HUES6 (cell line): ENCODE measurements around the gene DNM1L.
A peak's percentile ranks its signal among the peaks of the same experiment; 100 is the strongest.

Source experiments
- H3K27ac ChIP-seq: 2 replicates; pipeline ENCODE4 v1.7.0; 2013; ENCODE audit warnings: low read depth, mild to moderate bottlenecking, low read length, inconsistent platforms
- H3K27me3 ChIP-seq: 2 replicates; pipeline ENCODE4 v1.6.1; 2013; ENCODE audit warnings: low read length; ENCODE audit not compliant: control insufficient read depth, insufficient read depth
- H3K36me3 ChIP-seq: 2 replicates; pipeline ENCODE4 v1.6.1; 2013; ENCODE audit warnings: low read length; ENCODE audit not compliant: control insufficient read depth, insufficient read depth
- H3K4me1 ChIP-seq: 2 replicates; pipeline ENCODE4 v1.6.1; 2013; ENCODE audit warnings: low read length; ENCODE audit not compliant: control insufficient read depth, insufficient read depth
- H3K4me3 ChIP-seq: 2 replicates; pipeline ENCODE4 v1.5.1; 2013; ENCODE audit warnings: low read depth, low read length
- H3K9ac ChIP-seq: one replicate; pipeline ENCODE4 v1.6.1; 2013; ENCODE audit warnings: mild to moderate bottlenecking, low read length
- H3K9me3 ChIP-seq: 2 replicates; pipeline ENCODE4 v1.6.1; 2013; ENCODE audit warnings: low read depth, low read length; ENCODE audit not compliant: control insufficient read depth, insufficient read depth

DNM1L gene

GRCh38 chr12:32666018-32666417 is 13.1 kb upstream of the DNM1L start:
- Histone ChIP-seq H3K36me3 (no peaks in the 10 kb centered on the region), H3K4me3 (no peak overlapping the region), H3K9me3 (peaks cover 18% of the 10 kb centered on the region), H3K27me3 (no peaks in the 10 kb centered on the region), H3K27ac (no peak overlapping the region), H3K9ac (no peak overlapping the region), H3K4me1 (no peaks in the 10 kb centered on the region)

GRCh38 chr12:32669584-32669983 is 9.5 kb upstream of the DNM1L start:
- H3K9me3 ChIP-seq: peaks cover 18% of the 10 kb centered on the region
- H3K4me1 ChIP-seq: no peaks in the 10 kb centered on the region
- H3K27ac ChIP-seq: no peak overlapping the region
- H3K4me3 ChIP-seq: no peak overlapping the region
- no peaks in the 10 kb centered on the region for H3K27me3 ChIP-seq
- H3K36me3 ChIP-seq: no peaks in the 10 kb centered on the region
- H3K9ac ChIP-seq: no peak overlapping the region

- no peak overlapping the region for H3K4me3 ChIP-seq
- no peaks in the 10 kb centered on the region for H3K36me3 ChIP-seq
- no peaks in the 10 kb centered on the region for H3K4me1 ChIP-seq
- H3K9ac ChIP-seq: no peak overlapping the region
- H3K27ac ChIP-seq: no peak overlapping the region
- no peaks in the 10 kb centered on the region for H3K27me3 ChIP-seq
- H3K9me3 ChIP-seq: peaks cover 18% of the 10 kb centered on the region
Measured at GRCh38 chr12:32671930-32672780, 6.9 kb upstream of the DNM1L start.

DNA sequence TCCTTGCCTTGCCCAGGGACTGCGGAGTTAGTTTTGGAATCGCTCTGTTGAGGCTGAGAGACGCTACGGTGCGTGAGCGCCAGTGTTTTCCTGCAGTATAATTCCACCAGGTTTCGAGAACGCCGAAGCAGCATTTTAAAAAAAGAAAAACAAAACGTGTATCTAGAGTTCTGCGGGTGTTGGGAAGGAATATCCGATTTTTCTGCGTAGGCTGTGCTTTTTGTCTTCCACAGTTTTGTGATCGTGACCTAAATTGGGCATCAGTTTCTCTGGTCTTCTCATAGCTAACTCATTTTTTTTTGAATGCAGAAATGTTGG is 778 bp downstream of the DNM1L start:
- H3K27me3 ChIP-seq: no peaks in the 10 kb centered on the region
- 0 out of 2 replicates have a peak, but pooled peaks cover 8% of the 10 kb centered on the region for H3K36me3 ChIP-seq
- peak overlapping the region; percentile 86 for H3K4me3 ChIP-seq
- H3K9ac ChIP-seq: peak overlapping the region; percentile 83
- H3K4me1 ChIP-seq: 0 out of 2 replicates have a peak, but pooled peaks cover 4% of the 10 kb centered on the region
- H3K27ac ChIP-seq: peak overlapping the region; percentile 54; the same call in 1 of the 2 replicates
- H3K9me3 ChIP-seq: no peaks in the 10 kb centered on the region

DNA sequence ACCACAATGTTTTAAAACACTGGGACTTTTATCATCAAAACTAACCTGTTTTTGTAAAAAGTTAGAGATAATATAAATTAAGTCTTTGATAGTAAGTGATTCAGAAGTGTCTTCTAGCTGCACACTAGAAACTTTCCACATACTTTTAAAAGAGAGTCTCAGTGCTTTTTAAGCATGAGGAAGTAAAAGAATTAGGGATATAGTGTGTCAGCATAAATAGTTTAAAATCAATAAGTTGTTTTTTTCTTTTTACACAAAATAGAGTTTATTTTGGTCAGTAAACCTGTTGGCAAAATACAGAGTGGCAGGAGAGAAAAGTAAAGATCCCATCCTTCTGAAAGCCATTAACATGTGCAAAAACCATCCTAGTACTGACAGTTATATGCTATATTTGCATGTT is 1.7 kb downstream of the DNM1L start:
- Histone ChIP-seq H3K36me3 (0 out of 2 replicates have a peak, but pooled peaks cover 8% of the 10 kb centered on the region), H3K27ac (no peak overlapping the region), H3K9me3 (no peaks in the 10 kb centered on the region), H3K4me1 (0 out of 2 replicates have a peak, but pooled peaks cover 4% of the 10 kb centered on the region), H3K27me3 (no peaks in the 10 kb centered on the region), H3K9ac (no peak overlapping the region), H3K4me3 (peak overlapping the region; percentile 86)

DNA sequence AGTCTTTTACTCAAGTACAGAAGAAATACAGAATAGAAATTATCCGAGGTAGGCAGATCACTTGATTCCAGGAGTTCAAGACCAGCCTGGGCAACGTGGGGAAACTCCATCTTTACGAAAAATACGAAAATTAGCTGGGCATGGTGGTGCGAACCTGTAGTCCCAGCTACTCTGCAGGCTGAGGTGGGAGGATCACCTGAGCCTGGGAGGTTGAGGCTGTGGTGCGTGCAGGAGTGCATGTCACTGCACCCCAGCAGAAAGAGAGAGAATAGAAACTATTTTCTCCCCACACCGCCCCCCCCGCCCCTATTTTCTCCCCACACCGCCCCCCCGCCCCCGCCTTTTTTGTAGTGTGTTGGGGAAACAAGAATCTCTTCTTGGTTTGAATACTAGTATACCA is 2.2 kb downstream of the DNM1L start:
- 0 out of 2 replicates have a peak, but pooled peaks cover 4% of the 10 kb centered on the region for H3K4me1 ChIP-seq
- H3K9ac ChIP-seq: no peak overlapping the region
- H3K36me3 ChIP-seq: peaks cover 11% of the 10 kb centered on the region; the same call in 1 of the 2 replicates
- no peak overlapping the region for H3K27ac ChIP-seq
- H3K27me3 ChIP-seq: no peaks in the 10 kb centered on the region
- peak overlapping the region; percentile 86; the same call in 1 of the 2 replicates for H3K4me3 ChIP-seq
- H3K9me3 ChIP-seq: no peaks in the 10 kb centered on the region

- Histone ChIP-seq H3K4me3 (no peak overlapping the region), H3K4me1 (no peaks in the 10 kb centered on the region; the same call in 1 of the 2 replicates), H3K27ac (no peak overlapping the region), H3K27me3 (no peaks in the 10 kb centered on the region), H3K9me3 (no peaks in the 10 kb centered on the region), H3K9ac (no peak overlapping the region), H3K36me3 (peaks cover 16% of the 10 kb centered on the region)
Measured at GRCh38 chr12:32686340-32686739, 7.2 kb downstream of the DNM1L start.

- H3K36me3 ChIP-seq: peaks cover 17% of the 10 kb centered on the region
- H3K27ac ChIP-seq: no peak overlapping the region
- H3K4me1 ChIP-seq: peaks cover 10% of the 10 kb centered on the region; the same call in 1 of the 2 replicates
- H3K9me3 ChIP-seq: peaks cover 3% of the 10 kb centered on the region; the same call in 1 of the 2 replicates
- no peaks in the 10 kb centered on the region for H3K27me3 ChIP-seq
- H3K9ac ChIP-seq: no peak overlapping the region
- H3K4me3 ChIP-seq: no peak overlapping the region
Measured at GRCh38 chr12:32688786-32689185, 9.7 kb downstream of the DNM1L start.

DNA sequence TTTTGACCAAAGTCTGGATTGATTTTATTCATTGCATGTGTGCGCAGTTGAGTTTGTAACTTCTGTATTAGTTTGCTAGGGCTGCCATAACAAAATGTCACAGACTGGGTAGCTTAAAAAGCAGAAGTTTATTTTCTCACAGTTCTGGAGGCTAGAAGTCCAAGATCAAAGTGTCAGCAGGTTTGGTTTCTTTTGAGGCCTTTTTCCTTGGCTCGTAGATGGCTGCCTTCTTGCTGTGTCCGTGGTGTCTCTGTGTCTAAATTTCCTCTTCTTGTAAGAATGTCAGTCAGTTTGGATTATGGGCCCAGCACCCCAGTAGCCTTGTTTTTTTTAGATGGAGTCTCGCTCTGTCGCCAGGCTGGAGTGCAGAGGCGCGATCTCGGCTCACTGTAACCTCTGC is 11.8 kb downstream of the DNM1L start:
- H3K9ac ChIP-seq: no peak overlapping the region

DNA sequence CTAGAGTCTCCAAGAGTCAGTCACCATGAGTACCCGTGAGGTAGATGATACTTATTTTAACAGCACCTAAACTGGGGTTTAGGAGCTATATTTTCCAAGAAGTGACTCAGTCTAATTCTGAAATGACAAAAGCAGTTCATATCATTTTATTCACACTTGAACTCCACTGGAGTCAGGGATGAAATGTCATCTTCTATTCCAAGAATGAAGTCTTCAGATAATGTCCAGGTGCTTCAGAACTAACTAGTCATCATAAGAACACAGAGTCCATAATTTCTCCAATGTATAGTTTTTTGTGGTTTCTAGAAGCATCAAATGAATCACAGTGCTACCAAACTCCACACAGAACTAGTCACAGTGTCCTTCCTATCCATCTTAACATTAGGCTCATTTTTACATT is 13.3 kb downstream of the DNM1L start:
- Histone ChIP-seq H3K36me3 (peaks cover 16% of the 10 kb centered on the region; the same call in 1 of the 2 replicates), H3K4me3 (no peak overlapping the region), H3K4me1 (peaks cover 12% of the 10 kb centered on the region; the same call in 1 of the 2 replicates), H3K27me3 (no peaks in the 10 kb centered on the region), H3K9ac (no peak overlapping the region), H3K9me3 (peaks cover 10% of the 10 kb centered on the region; the same call in 1 of the 2 replicates), H3K27ac (0 out of 2 replicates have a peak overlapping the region, but pooled peaks have one; percentile 47)

More for the DNA sequence above, 11.8 kb downstream of the DNM1L start:
- no peak overlapping the region for H3K27ac ChIP-seq
- H3K9me3 ChIP-seq: peaks cover 9% of the 10 kb centered on the region; the same call in 1 of the 2 replicates
- no peak overlapping the region for H3K4me3 ChIP-seq
- no peaks in the 10 kb centered on the region for H3K27me3 ChIP-seq
- peaks cover 10% of the 10 kb centered on the region; the same call in 1 of the 2 replicates for H3K4me1 ChIP-seq
- peaks cover 21% of the 10 kb centered on the region for H3K36me3 ChIP-seq

- Histone ChIP-seq H3K4me1 (peaks cover 18% of the 10 kb centered on the region), H3K9ac (no peak overlapping the region), H3K27me3 (no peaks in the 10 kb centered on the region), H3K4me3 (no peak overlapping the region), H3K27ac (no peak overlapping the region), H3K9me3 (peaks cover 10% of the 10 kb centered on the region; the same call in 1 of the 2 replicates), H3K36me3 (peaks cover 16% of the 10 kb centered on the region; the same call in 1 of the 2 replicates)
Measured at GRCh38 chr12:32693036-32693435, 13.9 kb downstream of the DNM1L start.
